T-helper 1 cell treated with Interleukin-12 subunit alpha and Interleukin-12 subunit beta and Interleukin-4 antibody, amounts not matched to agents 30 μg/mL and 1 μg/mL, for 36 hours (primary cell): ENCODE results near the gene TCF25.

Source experiments
- H3K27ac Mint-ChIP-seq: one replicate; pipeline ENCODE4 v1.8.0; 2021; ENCODE audit warnings: mild to moderate bottlenecking, mixed read lengths
- H3K27me3 Mint-ChIP-seq: one replicate; pipeline ENCODE4 v1.8.0; 2021; ENCODE audit warnings: low read depth, mixed read lengths
- H3K36me3 Mint-ChIP-seq: one replicate; pipeline ENCODE4 v1.8.0; 2021; ENCODE audit warnings: low read depth, mixed read lengths
- H3K4me1 Mint-ChIP-seq: one replicate; pipeline ENCODE4 v1.8.0; 2021; ENCODE audit warnings: low read depth, mixed read lengths
- H3K4me3 Mint-ChIP-seq: one replicate; pipeline ENCODE4 v1.8.0; 2021; ENCODE audit warnings: mild to moderate bottlenecking, moderate library complexity, mixed read lengths
- H3K9me3 Mint-ChIP-seq: one replicate; pipeline ENCODE4 v1.8.0; 2021; ENCODE audit warnings: mixed read lengths

The TCF25 gene

DNA sequence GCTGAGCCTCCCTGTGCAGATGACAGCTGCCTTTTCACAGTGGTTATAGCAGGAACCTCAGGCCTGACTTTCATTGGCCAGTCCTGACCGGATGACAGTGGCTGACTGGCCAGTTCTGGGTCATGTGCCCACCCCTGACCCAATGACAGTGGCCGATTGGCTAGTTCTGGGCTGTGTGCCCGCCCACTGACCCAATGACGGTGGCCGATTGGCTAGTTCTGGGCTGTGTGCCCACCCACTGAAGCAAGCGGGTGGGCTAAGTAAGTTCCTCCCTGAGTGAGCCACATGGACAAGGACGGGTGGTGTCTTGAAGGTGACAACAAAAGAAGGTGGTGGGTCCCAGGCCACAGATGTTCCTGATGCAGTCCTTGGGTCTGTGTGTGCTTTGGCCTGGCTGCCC lies 84.7 kb downstream of the TCF25 start:
- H3K4me3 Mint-ChIP-seq, result no peak overlapping the region
- peak overlapping the region; percentile 62 for H3K27ac Mint-ChIP-seq
- peaks cover 4% of the 10 kb centered on the region for H3K4me1 Mint-ChIP-seq
- no peaks in the 10 kb centered on the region for H3K27me3 Mint-ChIP-seq
- H3K36me3 Mint-ChIP-seq, result peaks cover 6% of the 10 kb centered on the region
- H3K9me3 Mint-ChIP-seq, result no peaks in the 10 kb centered on the region

DNA sequence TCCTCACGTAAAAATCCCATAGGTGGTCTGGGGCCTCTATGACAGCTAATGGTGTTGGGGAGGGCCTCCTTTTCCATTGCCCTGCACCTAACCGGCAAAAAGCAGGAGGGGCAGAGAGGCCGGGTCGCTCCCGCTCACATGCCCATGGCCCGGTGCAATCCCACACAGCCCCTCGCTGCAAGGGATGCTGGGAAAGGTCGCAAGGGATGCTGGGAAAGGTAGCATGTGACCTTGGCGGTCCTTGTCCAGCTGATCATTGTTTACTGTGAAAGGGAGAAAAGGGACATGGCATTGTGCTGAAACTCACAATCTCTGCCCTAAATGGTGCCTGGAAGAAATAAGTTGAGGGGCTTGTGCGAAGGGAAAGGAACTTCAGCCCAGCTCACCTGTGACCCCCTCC lies 85.2 kb downstream of the TCF25 start:
- Mint-ChIP-seq H3K4me1 (peaks cover 4% of the 10 kb centered on the region), H3K27me3 (no peaks in the 10 kb centered on the region), H3K9me3 (no peaks in the 10 kb centered on the region), H3K27ac (no peak overlapping the region), H3K4me3 (no peak overlapping the region), H3K36me3 (peaks cover 7% of the 10 kb centered on the region)

DNA sequence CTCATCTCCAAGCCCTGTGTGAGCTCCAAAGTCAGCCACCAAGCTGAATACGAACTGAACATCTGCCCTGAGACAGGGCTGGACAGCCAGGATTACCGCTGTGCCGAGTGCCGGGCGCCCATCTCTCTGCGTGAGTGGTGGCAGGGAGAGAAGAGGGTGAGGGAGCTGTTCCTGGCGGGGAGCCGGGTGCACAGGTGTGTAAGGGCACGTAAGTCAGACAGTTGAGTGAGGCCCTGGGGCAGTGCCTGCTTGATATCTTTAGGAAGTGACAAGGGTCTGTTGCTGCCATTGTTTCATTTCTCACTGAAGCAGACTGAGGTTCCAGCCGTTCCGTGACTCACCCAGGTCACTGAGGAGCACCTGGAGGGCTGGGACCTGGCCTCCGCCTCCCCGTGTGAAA lies 87.6 kb downstream of the TCF25 start:
- H3K4me1 Mint-ChIP-seq, result peaks cover 2% of the 10 kb centered on the region
- H3K27ac Mint-ChIP-seq, result no peak overlapping the region
- no peak overlapping the region for H3K4me3 Mint-ChIP-seq
- peaks cover 8% of the 10 kb centered on the region for H3K36me3 Mint-ChIP-seq
- no peaks in the 10 kb centered on the region for H3K9me3 Mint-ChIP-seq
- no peaks in the 10 kb centered on the region for H3K27me3 Mint-ChIP-seq
